H1 (cell line): Measurements from ENCODE around the gene PDZD2. TPM values are rescaled to one million over a fixed set of nuclear protein-coding genes. Genes with fewer than 3 reads are reported as not detected.

Experiments
- CTCF ChIA-PET: fragments of 300-600 bp; sonication (Branson Sonifier 250); formaldehyde crosslinking; loops from one replicate; lab custom pipeline; 2021; ENCODE audit not compliant: partially characterized antibody; lab: Charles Lee
- POLR2A ChIA-PET: fragments of 300-600 bp; sonication (Branson Sonifier 250); formaldehyde crosslinking; loops from one replicate; lab custom pipeline; 2021; ENCODE audit warnings: inconsistent platforms; ENCODE audit not compliant: partially characterized antibody; lab: Charles Lee
- DNase-seq, 2 experiments: peaks; one replicate each; pipeline versions ENCODE4 v3.0.0 to v3.0.0-alpha.2; 2010 to 2022; ENCODE audit warnings: low spot score in 2 of 2, low read depth in 1 of 2, mixed read lengths in 1 of 2
- FAIRE-seq: peaks from 2 replicates; lab custom pipeline; 2011; peaks lifted over from hg19 to GRCh38; lab: Jason Lieb, UNC
- H2AFZ ChIP-seq: 2 replicates; pipeline ENCODE4 v1.8.1; 2012; ENCODE audit warnings: low read length, inconsistent platforms
- H2AK5ac ChIP-seq: 2 replicates; pipeline ENCODE4 v1.6.1; 2013; ENCODE audit warnings: low read depth, low read length
- H2BK120ac ChIP-seq: replicated peaks from 2 replicates; pipeline ENCODE3; 2013; ENCODE audit warnings: low read depth, low read length, inconsistent platforms
- H2BK12ac ChIP-seq: 2 replicates; pipeline ENCODE4 v1.6.1; 2013; ENCODE audit warnings: low read depth, low read length
- H2BK15ac ChIP-seq: 2 replicates; pipeline ENCODE4 v1.6.1; 2013; ENCODE audit warnings: low read length
- H2BK20ac ChIP-seq: 2 replicates; pipeline ENCODE4 v1.6.1; 2013; ENCODE audit warnings: low read length
- H2BK5ac ChIP-seq: 2 replicates; pipeline ENCODE4 v1.6.1; 2013; ENCODE audit warnings: low read depth, low read length
- H3K14ac ChIP-seq: 2 replicates; pipeline ENCODE4 v1.6.1; 2013; ENCODE audit warnings: inconsistent platforms; ENCODE audit not compliant: insufficient read length
- H3K18ac ChIP-seq: 2 replicates; pipeline ENCODE4 v1.6.1; 2013; ENCODE audit warnings: low read length; ENCODE audit errors: extremely low read depth
- H3K23ac ChIP-seq: 2 replicates; pipeline ENCODE4 v1.6.1; 2013; ENCODE audit warnings: inconsistent platforms; ENCODE audit not compliant: insufficient read length
- H3K23me2 ChIP-seq: 2 replicates; pipeline ENCODE4 v1.6.1; 2013; ENCODE audit warnings: low read depth, low read length
- H3K27ac ChIP-seq: 2 replicates; pipeline ENCODE4 v1.6.1; 2011; ENCODE audit warnings: low read depth, low read length, inconsistent platforms
- H3K27me3 ChIP-seq, 4 experiments: replicated peaks in 1 of 4; 1 replicate in 1 of 4; 2 replicates in 3 of 4; pipeline versions ENCODE4 v1.6.1 to v1.8.1; 2011 to 2013; ENCODE audit warnings: low read length in 3 of 4, mild to moderate bottlenecking in 3 of 4, inconsistent platforms in 2 of 4, mixed read lengths in 2 of 4, moderate library complexity in 1 of 4; ENCODE audit not compliant: control insufficient read depth in 3 of 4, insufficient read depth in 3 of 4; ENCODE audit errors: extremely low read depth in 1 of 4
- H3K36me3 ChIP-seq, 4 experiments: 2 replicates each; pipeline versions ENCODE4 v1.6.1 to v1.8.1; 2011 to 2013; ENCODE audit warnings: mild to moderate bottlenecking in 4 of 4, low read length in 3 of 4, moderate library complexity in 2 of 4, control low read depth in 1 of 4, inconsistent platforms in 1 of 4; ENCODE audit not compliant: insufficient read depth in 4 of 4, control insufficient read depth in 2 of 4
- H3K4ac ChIP-seq: replicated peaks from 2 replicates; pipeline ENCODE3; 2013; ENCODE audit warnings: low read length, low read depth, mixed read lengths, inconsistent platforms; ENCODE audit not compliant: insufficient read length
- H3K4me1 ChIP-seq, 4 experiments: replicated peaks in 1 of 4; 1 replicate in 1 of 4; 2 replicates in 3 of 4; pipeline versions ENCODE4 v1.6.1 to v1.8.1; 2011 to 2013; ENCODE audit warnings: low read length in 3 of 4, inconsistent platforms in 2 of 4, mixed read lengths in 1 of 4; ENCODE audit not compliant: insufficient read depth in 4 of 4, control insufficient read depth in 3 of 4
- H3K4me2 ChIP-seq, 2 experiments: 2 replicates each; pipeline versions ENCODE4 v1.6.1 to v1.8.1; 2011 to 2013; ENCODE audit warnings: low read depth in 2 of 2, low read length in 2 of 2, control low read depth in 1 of 2, inconsistent platforms in 1 of 2, mild to moderate bottlenecking in 1 of 2; ENCODE audit not compliant: insufficient read depth in 1 of 2
- H3K4me3 ChIP-seq, 4 experiments: fragments of 200-600, 300-600 bp in 1 of 4; sonication (generic), shearing (Covaris generic), sonication (Bioruptor Twin) in 1 of 4; 2 replicates each; pipeline versions ENCODE4 v1.5.1 to v1.8.1; 2011 to 2016; ENCODE audit warnings: low read length in 4 of 4, low read depth in 3 of 4, control low read depth in 2 of 4, inconsistent platforms in 2 of 4, mild to moderate bottlenecking in 2 of 4, mixed read lengths in 1 of 4, moderate library complexity in 1 of 4; ENCODE audit not compliant: insufficient read depth in 2 of 4; ENCODE audit errors: extremely low read depth in 1 of 4
- H3K56ac ChIP-seq: replicated peaks from 2 replicates; pipeline ENCODE3; 2013; ENCODE audit warnings: low read depth, mild to moderate bottlenecking, mixed read lengths, low read length, inconsistent platforms; ENCODE audit not compliant: insufficient read length
- H3K79me1 ChIP-seq: 2 replicates; pipeline ENCODE4 v1.6.1; 2013; ENCODE audit warnings: low read depth, low read length, control low read depth
- H3K79me2 ChIP-seq, 2 experiments: 2 replicates each; pipeline versions ENCODE4 v1.6.1 to v1.8.1; 2012 to 2013; ENCODE audit warnings: low read length in 2 of 2, mild to moderate bottlenecking in 2 of 2, inconsistent platforms in 1 of 2; ENCODE audit not compliant: insufficient read depth in 2 of 2, control insufficient read depth in 1 of 2
- H3K9ac ChIP-seq, 4 experiments: replicated peaks in 1 of 4; 1 replicate in 1 of 4; 2 replicates in 3 of 4; pipeline versions ENCODE4 v1.6.1 to v1.8.1; 2011 to 2013; ENCODE audit warnings: low read depth in 3 of 4, low read length in 3 of 4, control low read depth in 2 of 4, mild to moderate bottlenecking in 2 of 4, moderate library complexity in 2 of 4, inconsistent platforms in 1 of 4; ENCODE audit errors: extremely low read depth in 1 of 4
- H3K9me3 ChIP-seq, 2 experiments: 2 replicates each; pipeline versions ENCODE4 v1.6.1 to v1.8.1; 2012 to 2013; ENCODE audit warnings: mild to moderate bottlenecking in 2 of 2, moderate library complexity in 2 of 2, control low read depth in 1 of 2, inconsistent platforms in 1 of 2, low read depth in 1 of 2, low read length in 1 of 2, mixed read lengths in 1 of 2; ENCODE audit not compliant: insufficient read depth in 2 of 2
- H4K20me1 ChIP-seq, 2 experiments: replicated peaks in 1 of 2; 2 replicates each; pipeline versions ENCODE3 to v1.8.1; 2011 to 2013; ENCODE audit warnings: inconsistent platforms in 2 of 2, low read length in 2 of 2, mild to moderate bottlenecking in 1 of 2; ENCODE audit not compliant: insufficient read depth in 2 of 2, control insufficient read depth in 1 of 2
- H4K5ac ChIP-seq: 2 replicates; pipeline ENCODE4 v1.6.1; 2013; ENCODE audit warnings: low read length, low read depth, mixed read lengths, inconsistent platforms; ENCODE audit not compliant: insufficient read length
- H4K8ac ChIP-seq: 2 replicates; pipeline ENCODE4 v1.8.0; 2013; ENCODE audit warnings: mild to moderate bottlenecking, moderate library complexity, low read length, inconsistent platforms; ENCODE audit not compliant: insufficient read depth; ENCODE audit errors: extremely low read depth
- H4K91ac ChIP-seq: replicated peaks from 2 replicates; pipeline ENCODE3; 2013; ENCODE audit warnings: low read length, mixed read lengths, inconsistent platforms; ENCODE audit not compliant: insufficient read length
- BCL11A ChIP-seq, 2 experiments: IDR thresholded peaks; one replicate each; pipeline ENCODE4 v1.6.1; 2011; ENCODE audit warnings: low read depth in 2 of 2, low read length in 2 of 2, mild to moderate bottlenecking in 2 of 2
- CTCF ChIP-seq, 3 experiments: IDR thresholded peaks; 1 replicate in 2 of 3; 2 replicates in 1 of 3; pipeline versions ENCODE4 v1.5.1 to v1.6.1; 2011; ENCODE audit warnings: low read length in 3 of 3, mild to moderate bottlenecking in 3 of 3, inconsistent platforms in 2 of 3, low read depth in 1 of 3, moderate library complexity in 1 of 3; ENCODE audit not compliant: insufficient read depth in 1 of 3; ENCODE audit errors: control extremely low read depth in 1 of 3
- E2F6 ChIP-seq: IDR thresholded peaks from 2 replicates; pipeline ENCODE4 v1.6.1; 2012; ENCODE audit warnings: inconsistent platforms
- GABPA ChIP-seq: IDR thresholded peaks from 2 replicates; pipeline ENCODE4 v1.6.1; 2011; ENCODE audit warnings: mild to moderate bottlenecking, low read length, moderate library complexity, borderline replicate concordance; ENCODE audit not compliant: insufficient read depth
- HDAC6 ChIP-seq: IDR thresholded peaks from one replicate; pipeline ENCODE4 v1.7.1; 2012; ENCODE audit warnings: low read depth, mild to moderate bottlenecking, inconsistent platforms, low read length, moderate library complexity
- PHF8 ChIP-seq: fragments of 200-600 bp; sonication (generic); conservative IDR thresholded peaks from 2 replicates; pipeline ENCODE4 v1.7.1; 2012; ENCODE audit warnings: low read depth, mild to moderate bottlenecking, inconsistent platforms, low read length, moderate library complexity
- RBBP5 ChIP-seq: IDR thresholded peaks from 2 replicates; pipeline ENCODE4 v1.7.1; 2012; ENCODE audit warnings: low read depth, mild to moderate bottlenecking, inconsistent platforms, low read length, moderate library complexity, borderline replicate concordance
- SP2 ChIP-seq: IDR thresholded peaks from 2 replicates; pipeline ENCODE4 v1.6.1; 2012; ENCODE audit warnings: mild to moderate bottlenecking, low read length, inconsistent platforms
- TCF12 ChIP-seq: IDR thresholded peaks from 2 replicates; pipeline ENCODE4 v1.6.1; 2011; ENCODE audit warnings: low read depth, mild to moderate bottlenecking, low read length
- TEAD4 ChIP-seq: IDR thresholded peaks from 2 replicates; pipeline ENCODE4 v1.6.1; 2012; ENCODE audit warnings: low read depth, low read length, inconsistent platforms, mixed read lengths
- YY1 ChIP-seq: IDR thresholded peaks from 2 replicates; pipeline ENCODE4 v1.6.1; 2011; ENCODE audit warnings: low read depth, mild to moderate bottlenecking, low read length
- WGBS, 2 experiments: shearing (Covaris generic) in 1 of 2; methylation state at CpG; one replicate each; pipeline versions ENCODE4 v1.1.6 to v1.1.7; 2013 to 2015; ENCODE audit warnings: low lambda C conversion rate in 2 of 2, mixed read lengths in 2 of 2, inconsistent platforms in 1 of 2, low coverage in 1 of 2, missing lambda C conversion rate in 1 of 2; ENCODE audit not compliant: insufficient replicate concordance in 2 of 2, insufficient coverage in 1 of 2, insufficient read length in 1 of 2; ENCODE audit errors: extremely low coverage in 1 of 2, missing lambda C conversion rate in 1 of 2; 5-methylcytosine and 5-hydroxymethylcytosine counted together
- polyA plus RNA-seq, 7 experiments: library from polyadenylated mRNA; depleted of rRNA in 3 of 7; stranded (reverse) in 5 of 7; unstranded in 2 of 7; fragments of >200 nt in 5 of 7; fragments of 200-250 nt in 2 of 7; gene quantifications; 1 replicate in 5 of 7; 2 replicates in 1 of 7; 4 replicates in 1 of 7; pipeline versions ENCODE4 v1.2.1 to v1.2.3, GENCODE V29; 2011 to 2013; ENCODE audit warnings: missing spikeins in 2 of 7, mixed read lengths in 2 of 7
- total RNA-seq: library from RNA; stranded (reverse); fragmentation: NEBNext Ultra II Directional; extraction: Animal tissue kit (Norgen Biotek cat#: 25700); gene quantifications from 2 replicates; pipeline ENCODE4 v1.2.1, GENCODE V29; 2021

The PDZD2 gene
- total and polyA plus RNA-seq, 2 of the 8 experiments (the other 6 are each of a cell fraction or from before 2014, with no cell fraction given), result 1.2 to 6.8 TPM

GRCh38 chr5:31939151-31939550, 300.2 kb downstream of the PDZD2 start:
- Histone ChIP-seq H2BK15ac (no peak overlapping the region), H3K27ac (no peak overlapping the region), H2BK12ac (no peak overlapping the region), H2AK5ac (no peak overlapping the region), H4K20me1 (no peaks in the 10 kb centered on the region), H3K4me1 (no peaks in the 10 kb centered on the region), H3K27me3 (no peaks in the 10 kb centered on the region), H3K23me2 (no peaks in the 10 kb centered on the region), H3K4ac (no peak overlapping the region), H3K4me2 (no peak overlapping the region), H2BK20ac (no peak overlapping the region), H2BK5ac (no peak overlapping the region), H3K14ac (no peak overlapping the region), H4K91ac (no peak overlapping the region), H3K36me3 (no peaks in the 10 kb centered on the region), H3K56ac (no peak overlapping the region), H4K8ac (no peak overlapping the region; the same call in 1 of the 2 replicates), H4K5ac (no peak overlapping the region), H3K9ac (no peak overlapping the region), H3K9me3 (no peaks in the 10 kb centered on the region), H2AFZ (no peak overlapping the region), H2BK120ac (no peak overlapping the region), H3K23ac (no peak overlapping the region), H3K18ac (no peak overlapping the region), H3K4me3 (no peak overlapping the region), H3K79me1 (no peaks in the 10 kb centered on the region), H3K79me2 (no peaks in the 10 kb centered on the region)
- no peak for FAIRE-seq
- ChIA-PET POLR2A (no interaction called here), CTCF (interaction anchor here (0.6 to 2.6 kb wide), 4 partner anchors 10 to 135 kb away, joined by 3 to 10 read pairs (median 4); no protein-coding TSS in a partner anchor)
- 93% methylated on average over 5 of the region's 5 CpGs; no CpG with 5 or more reads in 1 of the 2 experiments for WGBS, 2 experiments
- no peak for DNase-seq
- TF ChIP-seq E2F6 (no peak), TEAD4 (no peak), BCL11A (IDR thresholded peaks at IDR 0.05; ENCODE audit: low read depth in 2 of 2, low read length in 2 of 2) (no peak), HDAC6 (no peak), CTCF (IDR thresholded peaks at IDR 0.05; ENCODE audit: control extremely low read depth in 1 of 3, insufficient read depth in 1 of 3, low read depth in 1 of 3, low read length in 3 of 3) (no peak), TCF12 (no peak), YY1 (no peak), RBBP5 (no peak), SP2 (no peak), GABPA (no peak), PHF8 (no peak)
